Measurements from ENCODE around the gene SMYD3. TPM values are rescaled to one million over a fixed set of nuclear protein-coding genes. Genes with fewer than 3 reads are reported as not detected.

Gene SMYD3
- total and polyA plus RNA-seq, 11 donors = 6.3 to 12.1 (median 9.5) TPM

GRCh38 chr1:246295340-246295739 lies 211.7 kb downstream of the SMYD3 start:
- Histone ChIP-seq H3K9me3 (no peaks in the 10 kb centered on the region), H3K4me3 (no peak overlapping the region), H3K4me1 (peaks cover 0 to 3% (median 0%) of the 10 kb centered on the region in 12 donors), H3K36me3 (no peaks in the 10 kb centered on the region), H3K27me3 (no peaks in the 10 kb centered on the region), H3K27ac (no peak overlapping the region)
- intact Hi-C loops (cut with DNase I) = no loop called here
- WGBS, 4 donors = 92 to 97% (median 92%) methylated on average over 2 of the region's 2 CpGs
- no peak for TF ChIP-seq POLR2A (IDR thresholded peaks at IDR 0.05)
- TF ChIP-seq, protein P1, sequence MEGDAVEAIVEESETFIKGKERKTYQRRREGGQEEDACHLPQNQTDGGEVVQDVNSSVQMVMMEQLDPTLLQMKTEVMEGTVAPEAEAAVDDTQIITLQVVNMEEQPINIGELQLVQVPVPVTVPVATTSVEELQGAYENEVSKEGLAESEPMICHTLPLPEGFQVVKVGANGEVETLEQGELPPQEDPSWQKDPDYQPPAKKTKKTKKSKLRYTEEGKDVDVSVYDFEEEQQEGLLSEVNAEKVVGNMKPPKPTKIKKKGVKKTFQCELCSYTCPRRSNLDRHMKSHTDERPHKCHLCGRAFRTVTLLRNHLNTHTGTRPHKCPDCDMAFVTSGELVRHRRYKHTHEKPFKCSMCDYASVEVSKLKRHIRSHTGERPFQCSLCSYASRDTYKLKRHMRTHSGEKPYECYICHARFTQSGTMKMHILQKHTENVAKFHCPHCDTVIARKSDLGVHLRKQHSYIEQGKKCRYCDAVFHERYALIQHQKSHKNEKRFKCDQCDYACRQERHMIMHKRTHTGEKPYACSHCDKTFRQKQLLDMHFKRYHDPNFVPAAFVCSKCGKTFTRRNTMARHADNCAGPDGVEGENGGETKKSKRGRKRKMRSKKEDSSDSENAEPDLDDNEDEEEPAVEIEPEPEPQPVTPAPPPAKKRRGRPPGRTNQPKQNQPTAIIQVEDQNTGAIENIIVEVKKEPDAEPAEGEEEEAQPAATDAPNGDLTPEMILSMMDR (IDR thresholded peaks at IDR 0.05) = no peak
- ATAC-seq = no peak
- no peak for DNase-seq

DNA sequence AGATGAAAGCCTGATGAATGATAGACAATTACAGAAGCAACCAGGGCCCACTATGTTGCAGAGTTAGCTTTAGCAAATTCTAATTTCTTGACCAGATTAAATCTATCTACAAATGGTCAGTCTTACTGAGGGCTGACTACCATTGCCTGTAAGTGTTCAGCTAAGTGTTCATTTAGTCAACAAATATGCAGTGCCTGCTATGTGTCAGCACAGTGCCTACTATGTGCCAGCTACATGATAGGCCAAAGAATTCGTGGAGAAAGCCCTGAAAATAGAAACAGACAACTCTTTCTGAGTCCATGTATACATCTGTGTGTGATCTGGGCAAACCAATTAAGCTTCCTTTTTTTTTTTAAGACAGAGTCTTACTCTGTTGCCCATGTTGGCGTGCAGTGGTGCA lies 212.8 kb downstream of the SMYD3 start:
- Histone ChIP-seq H3K4me1 (peaks cover 0 to 3% (median 0%) of the 10 kb centered on the region in 12 donors), H3K4me3 (no peak overlapping the region), H3K27ac (no peak overlapping the region), H3K9me3 (no peaks in the 10 kb centered on the region), H3K27me3 (no peaks in the 10 kb centered on the region), H3K36me3 (no peaks in the 10 kb centered on the region)
- ATAC-seq = no peak
- DNase-seq = no peak
- TF ChIP-seq, protein P1 (IDR thresholded peaks at IDR 0.05) = no peak
- TF ChIP-seq POLR2A (IDR thresholded peaks at IDR 0.05) = no peak
- WGBS, 4 donors = 91 to 95% (median 93%) methylated on average over 2 of the region's 2 CpGs
- intact Hi-C loops (cut with DNase I) = no loop called here

DNA sequence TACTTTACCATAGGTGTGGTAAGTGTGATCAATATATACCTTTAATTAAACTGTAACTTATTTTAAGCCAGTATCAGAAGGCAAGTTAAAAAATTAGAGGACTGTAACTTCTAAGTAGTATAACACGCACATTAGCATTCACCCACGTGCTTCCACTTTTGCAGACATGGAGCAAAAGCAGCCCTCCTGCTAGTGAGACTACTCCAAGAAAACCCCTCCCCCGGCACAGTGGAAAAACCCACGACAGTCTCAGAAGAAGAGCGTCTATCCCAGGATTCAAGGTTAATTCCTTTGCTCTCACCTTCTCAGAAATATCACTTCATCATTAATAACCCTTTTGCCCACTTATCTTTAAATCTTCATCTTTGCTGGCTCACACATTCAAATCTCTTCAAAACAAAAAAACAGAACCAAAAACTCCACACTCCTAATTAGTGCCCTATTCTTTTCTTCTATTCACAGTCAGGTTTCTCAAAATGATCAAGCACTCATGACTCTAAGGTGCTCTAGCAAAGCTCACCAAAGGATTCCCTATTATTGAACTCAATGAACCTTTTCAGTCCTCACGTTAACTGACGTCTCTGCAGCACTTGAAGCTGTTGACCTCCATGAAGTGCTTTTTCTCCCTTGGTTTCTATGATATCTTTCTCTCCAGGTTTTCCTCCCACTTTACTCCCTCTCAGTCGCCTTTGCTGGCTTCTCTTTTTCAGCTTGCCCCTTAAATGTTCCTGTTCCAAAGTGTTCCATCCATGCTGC lies 213.5 kb downstream of the SMYD3 start:
- 87 to 93% (median 90%) methylated on average over 8 of the region's 8 CpGs for WGBS, 4 donors
- no peak for ATAC-seq

DNA sequence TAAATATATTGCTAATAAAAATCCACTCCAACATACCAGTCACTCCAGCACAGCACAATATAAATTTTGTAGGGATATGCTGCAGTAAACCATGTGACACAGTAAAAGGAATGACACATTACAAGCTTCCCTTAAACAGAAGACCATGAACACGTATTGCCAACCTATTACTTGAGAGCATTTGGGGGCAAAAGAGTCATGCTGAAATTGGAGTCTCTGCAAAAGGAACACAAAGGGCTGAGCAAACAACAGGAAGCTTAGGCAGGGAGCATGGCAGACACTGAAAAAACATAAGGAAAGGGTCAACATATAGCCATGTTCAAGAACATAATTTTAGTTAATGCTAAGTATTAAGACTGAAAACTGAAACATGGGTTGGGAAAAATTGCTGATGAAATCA lies 214.5 kb downstream of the SMYD3 start:
- Histone ChIP-seq H3K9me3 (no peaks in the 10 kb centered on the region), H3K4me1 (peaks cover 0 to 3% (median 0%) of the 10 kb centered on the region in 12 donors), H3K36me3 (no peaks in the 10 kb centered on the region), H3K4me3 (no peak overlapping the region), H3K27ac (no peak overlapping the region), H3K27me3 (no peaks in the 10 kb centered on the region)
- DNase-seq = no peak
- intact Hi-C loops (cut with DNase I) = no loop called here
- no peak for TF ChIP-seq POLR2A (IDR thresholded peaks at IDR 0.05)
- TF ChIP-seq, protein P1 (IDR thresholded peaks at IDR 0.05) = no peak
- WGBS, 4 donors = 80 to 88% (median 86%) methylated on average over 1 of the region's 1 CpG
- ATAC-seq = no peak

More for the DNA sequence above, 213.5 kb downstream of the SMYD3 start:
- Histone ChIP-seq H3K4me3 (no peak overlapping the region), H3K36me3 (no peaks in the 10 kb centered on the region), H3K27me3 (no peaks in the 10 kb centered on the region), H3K9me3 (no peaks in the 10 kb centered on the region), H3K4me1 (peaks cover 0 to 3% (median 0%) of the 10 kb centered on the region in 12 donors), H3K27ac (no peak overlapping the region)
- DNase-seq = no peak
- intact Hi-C loops (cut with DNase I) = no loop called here
- TF ChIP-seq, protein P1 (IDR thresholded peaks at IDR 0.05) = no peak
- TF ChIP-seq POLR2A (IDR thresholded peaks at IDR 0.05) = no peak

All from heart left ventricle (tissue), 16 donors.